HepG2 (cell line): ENCODE results near the gene OVOL3. TPM values are rescaled to one million over a fixed set of nuclear protein-coding genes. Genes with fewer than 3 reads are reported as not detected.

ENCODE experiments used
- AFF4 ChIP-seq: sonication (generic); formaldehyde crosslinking; IDR thresholded peaks from 2 replicates; pipeline ENCODE4 v1.4.0; 2020; ENCODE audit warnings: missing genetic modification reagents
- CBX1 ChIP-seq: IDR thresholded peaks from one replicate; pipeline ENCODE4 v1.6.1; 2016; ENCODE audit warnings: antibody characterized with exemption, low read depth
- CCDC6 ChIP-seq: sonication (generic); formaldehyde crosslinking; IDR thresholded peaks from 2 replicates; pipeline ENCODE4 v1.8.1; 2022; ENCODE audit warnings: mild to moderate bottlenecking, missing genetic modification reagents, moderate library complexity
- DNMT1 ChIP-seq: sonication (generic); formaldehyde crosslinking; IDR thresholded peaks from 2 replicates; pipeline ENCODE4 v1.5.1; 2020; ENCODE audit warnings: mild to moderate bottlenecking, missing genetic modification reagents
- GLMP ChIP-seq: sonication (generic); formaldehyde crosslinking; IDR thresholded peaks from 2 replicates; pipeline ENCODE4 v1.9.0; 2021; ENCODE audit warnings: missing genetic modification reagents, mild to moderate bottlenecking, borderline replicate concordance
- HDAC6 ChIP-seq: fragments of 200-600 bp; sonication (generic); IDR thresholded peaks from 2 replicates; pipeline ENCODE4 v1.7.0; 2017; ENCODE audit warnings: mild to moderate bottlenecking, antibody characterized with exemption, low read length, low read depth
- HOXA9 ChIP-seq: sonication (generic); formaldehyde crosslinking; IDR thresholded peaks from 2 replicates; pipeline ENCODE4 v1.8.1; 2022; ENCODE audit warnings: missing genetic modification reagents, mild to moderate bottlenecking, moderate library complexity, borderline replicate concordance
- IKZF5 ChIP-seq: IDR thresholded peaks from 2 replicates; pipeline ENCODE4 v1.6.1; 2018; ENCODE audit warnings: missing genetic modification reagents, mild to moderate bottlenecking, missing compliant biosample characterization
- ISL2 ChIP-seq: sonication (generic); formaldehyde crosslinking; IDR thresholded peaks from 2 replicates; pipeline ENCODE4 v1.5.0; 2020; ENCODE audit warnings: missing genetic modification reagents
- KDM4B ChIP-seq: sonication (generic); formaldehyde crosslinking; IDR thresholded peaks from 2 replicates; pipeline ENCODE4 v1.4.0; 2020; ENCODE audit warnings: missing genetic modification reagents
- SOX13 ChIP-seq, 3 experiments: fragments of 450-650 bp in 1 of 3; sonication (generic) in 1 of 3; formaldehyde crosslinking in 1 of 3; IDR thresholded peaks in 2 of 3; conservative IDR thresholded peaks in 1 of 3; 2 replicates each; pipeline versions ENCODE4 v1.5.0 to v1.6.1; 2016 to 2020; ENCODE audit warnings: antibody characterized with exemption in 1 of 3, mild to moderate bottlenecking in 1 of 3, missing compliant biosample characterization in 1 of 3, missing genetic modification reagents in 1 of 3, moderate library complexity in 1 of 3
- ZBTB2 ChIP-seq: sonication (generic); formaldehyde crosslinking; IDR thresholded peaks from 2 replicates; pipeline ENCODE4 v1.8.0; 2022; ENCODE audit warnings: low read depth, missing genetic modification reagents
- ZNF160 ChIP-seq: sonication (generic); formaldehyde crosslinking; IDR thresholded peaks from 2 replicates; pipeline ENCODE4 v1.8.0; 2022; ENCODE audit warnings: mild to moderate bottlenecking, inconsistent platforms, missing genetic modification reagents
- ZNF432 ChIP-seq: sonication (generic); formaldehyde crosslinking; IDR thresholded peaks from 2 replicates; pipeline ENCODE4 v1.5.0; 2020; ENCODE audit warnings: missing genetic modification reagents, mild to moderate bottlenecking, borderline replicate concordance
- ZNF746 ChIP-seq: sonication (generic); formaldehyde crosslinking; IDR thresholded peaks from 2 replicates; pipeline ENCODE4 v1.8.0; 2022; ENCODE audit warnings: mild to moderate bottlenecking, missing genetic modification reagents
- ZNF770 ChIP-seq: sonication (generic); formaldehyde crosslinking; IDR thresholded peaks from 2 replicates; pipeline ENCODE4 v1.5.0; 2020; ENCODE audit warnings: mild to moderate bottlenecking, missing genetic modification reagents
- polyA plus RNA-seq, 8 experiments: library from polyadenylated mRNA; depleted of rRNA in 3 of 8; stranded (reverse) in 7 of 8; unstranded in 1 of 8; fragments of >200 nt; fragmentation: Illumina TruSeq in 4 of 8; extraction: Trizol in 4 of 8; gene quantifications; 2 replicates each; pipeline versions ENCODE4 v1.2.1 to v1.2.3, GENCODE V29; 2011 to 2016; ENCODE audit warnings: low read depth in 4 of 8, missing spikeins in 1 of 8, mixed read lengths in 1 of 8; ENCODE audit not compliant: insufficient read depth in 1 of 8
- total RNA-seq, 5 experiments: library from RNA; depleted of rRNA; stranded (reverse); fragments of >200 nt; fragmentation: Illumina TruSeq; extraction: Trizol; gene quantifications; 2 replicates each; pipeline ENCODE4 v1.2.3, GENCODE V29; 2016; ENCODE audit warnings: low read depth in 1 of 5

The OVOL3 gene
- total and polyA plus RNA-seq, 2 of the 13 experiments (the other 11 are each of a cell fraction or from before 2014, with no cell fraction given): not detected

GRCh38 chr19:36139473-36140303 is 28.7 kb downstream of the OVOL3 start, which contains the start of gene CAPNS1 (continued):
- TF ChIP-seq ZNF770 (CRISPR knock-in tag): peak; percentile 88
- no peak; the same call in 1 of the 2 replicates for TF ChIP-seq SOX13 (IDR thresholded peaks at IDR 0.05)
- TF ChIP-seq SOX13 (CRISPR knock-in tag; conservative IDR thresholded peaks at IDR 0.05 in 1 of 2, IDR thresholded peaks at IDR 0.05 in 1 of 2): peak in 1 of 2 experiments; percentile 51; a peak in 2 of 4 replicates
- TF ChIP-seq ZNF746 (CRISPR knock-in tag): peak; percentile 32; the same call in 1 of the 2 replicates
- no peak for TF ChIP-seq ZNF432 (CRISPR knock-in tag)
- peak; percentile 69; the same call in 1 of the 2 replicates for TF ChIP-seq ZBTB2 (CRISPR knock-in tag)
- peak; percentile 82 for TF ChIP-seq CBX1
- 0 out of 2 replicates have a peak, but pooled peaks have one; percentile 22 for TF ChIP-seq DNMT1
- no peak for TF ChIP-seq HOXA9 (CRISPR knock-in tag)
- TF ChIP-seq KDM4B (CRISPR knock-in tag): no peak
- peak; percentile 24; the same call in 1 of the 2 replicates for TF ChIP-seq ZNF160 (CRISPR knock-in tag)
- TF ChIP-seq CCDC6 (CRISPR knock-in tag): peak; percentile 68; the same call in 1 of the 2 replicates
- no peak for TF ChIP-seq HDAC6
- peak; percentile 52; the same call in 1 of the 2 replicates for TF ChIP-seq ISL2 (CRISPR knock-in tag)
- no peak for TF ChIP-seq AFF4 (CRISPR knock-in tag)
- no peak for TF ChIP-seq GLMP (CRISPR knock-in tag)
- peak; percentile 93 for TF ChIP-seq IKZF5 (CRISPR knock-in tag)
